ENCODE results near the gene CDC42BPB. TPM values are rescaled to one million over a fixed set of nuclear protein-coding genes. Genes with fewer than 3 reads are reported as not detected.
"Not testable (repeated sequence)": the region's sequence is repeated elsewhere in the genome, so short reads cannot be mapped to it uniquely, and the experiment has no call there.

The CDC42BPB gene
- total RNA-seq, 2 experiments from 2014 or later, result 0.13 to 0.16 TPM

- ATAC-seq, result peak; percentile 61
- peaks cover 29% of the 10 kb centered on the region for H3K4me1 Mint-ChIP-seq (ENCODE audit: low read depth)
- peak overlapping the region; percentile 74 for H3K27ac Mint-ChIP-seq
- peak; percentile 27 for DNase-seq
- H3K4me3 Mint-ChIP-seq, result peak overlapping the region; percentile 19
- no peaks in the 10 kb centered on the region for H3K27me3 Mint-ChIP-seq (ENCODE audit: low read depth)
- H3K9me3 Mint-ChIP-seq (ENCODE audit: insufficient read depth), result no peaks in the 10 kb centered on the region
- H3K36me3 Mint-ChIP-seq (ENCODE audit: low read depth), result peaks cover 28% of the 10 kb centered on the region
- ChIA-PET CTCF (interaction anchor here (1.2 to 1.4 kb wide), 2 partner anchors 127 to 205 kb away, joined by 5 read pairs; no protein-coding TSS in a partner anchor), POLR2A (no interaction called here)
These were observed 155.7 kb downstream of the CDC42BPB start for GRCh38 chr14:102901633-102902032.

GRCh38 chr14:102900631-102901571 lies 156.4 kb downstream of the CDC42BPB start:
- Mint-ChIP-seq H3K27me3 (ENCODE audit: low read depth) (no peaks in the 10 kb centered on the region), H3K27ac (peak overlapping the region; percentile 74), H3K4me3 (peak overlapping the region; percentile 19), H3K36me3 (ENCODE audit: low read depth) (peaks cover 31% of the 10 kb centered on the region), H3K4me1 (ENCODE audit: low read depth) (peaks cover 29% of the 10 kb centered on the region), H3K9me3 (ENCODE audit: insufficient read depth) (no peaks in the 10 kb centered on the region)
- DNase-seq (peak; percentile 60), ATAC-seq (peak; percentile 79)
- CTCF ChIA-PET, result interaction anchor here (1.2 to 1.4 kb wide), 2 partner anchors 126 to 205 kb away, joined by 5 read pairs; no protein-coding TSS in a partner anchor
- POLR2A ChIA-PET, result no interaction called here

GRCh38 chr14:102899516-102899900 lies 157.8 kb downstream of the CDC42BPB start:
- DNase-seq (no peak), ATAC-seq (no peak)
- ChIA-PET POLR2A (no interaction called here), CTCF (interaction anchor here (1.3 kb wide), 1 partner anchor 125 kb away, joined by 3 read pairs; no protein-coding TSS in a partner anchor)
- no peaks in the 10 kb centered on the region for H3K27me3 Mint-ChIP-seq (ENCODE audit: low read depth)
- H3K27ac Mint-ChIP-seq, result no peak overlapping the region
- no peak overlapping the region for H3K4me3 Mint-ChIP-seq
- H3K36me3 Mint-ChIP-seq (ENCODE audit: low read depth), result peaks cover 35% of the 10 kb centered on the region
- peaks cover 29% of the 10 kb centered on the region for H3K4me1 Mint-ChIP-seq (ENCODE audit: low read depth)
- H3K9me3 Mint-ChIP-seq (ENCODE audit: insufficient read depth), result no peaks in the 10 kb centered on the region

- no peaks in the 10 kb centered on the region for H3K9me3 Mint-ChIP-seq (ENCODE audit: insufficient read depth)
- ATAC-seq, result no peak
- peaks cover 35% of the 10 kb centered on the region for H3K36me3 Mint-ChIP-seq (ENCODE audit: low read depth)
- peaks cover 29% of the 10 kb centered on the region for H3K4me1 Mint-ChIP-seq (ENCODE audit: low read depth)
- no peak overlapping the region for H3K27ac Mint-ChIP-seq
- DNase-seq, result no peak
- no peaks in the 10 kb centered on the region for H3K27me3 Mint-ChIP-seq (ENCODE audit: low read depth)
- no peak overlapping the region for H3K4me3 Mint-ChIP-seq
- POLR2A ChIA-PET, result no interaction called here
- CTCF ChIA-PET, result interaction anchor here (1.3 kb wide), 1 partner anchor 124 kb away, joined by 3 read pairs; no protein-coding TSS in a partner anchor
These were observed 158.4 kb downstream of the CDC42BPB start for GRCh38 chr14:102898776-102899515.

- no peak for DNase-seq
- CTCF ChIA-PET, result no interaction called here
- no peak overlapping the region for H3K27ac Mint-ChIP-seq
These were observed 159.1 kb downstream of the CDC42BPB start for GRCh38 chr14:102898298-102898697.

GRCh38 chr14:102897299-102898027 lies 159.9 kb downstream of the CDC42BPB start:
- H3K27ac Mint-ChIP-seq, result no peak overlapping the region
- H3K36me3 Mint-ChIP-seq (ENCODE audit: low read depth), result peaks cover 34% of the 10 kb centered on the region
- H3K27me3 Mint-ChIP-seq (ENCODE audit: low read depth), result no peaks in the 10 kb centered on the region
- H3K4me3 Mint-ChIP-seq, result no peak overlapping the region
- ChIA-PET CTCF (interaction anchor here (1.2 kb wide), 1 partner anchor 203 kb away, joined by 4 read pairs; no protein-coding TSS in a partner anchor), POLR2A (no interaction called here)
- peaks cover 27% of the 10 kb centered on the region for H3K4me1 Mint-ChIP-seq (ENCODE audit: low read depth)
- H3K9me3 Mint-ChIP-seq (ENCODE audit: insufficient read depth), result no peaks in the 10 kb centered on the region
- ATAC-seq (no peak), DNase-seq (no peak)

More at GRCh38 chr14:102898298-102898697, 159.1 kb downstream of the CDC42BPB start:
- H3K4me1 Mint-ChIP-seq (ENCODE audit: low read depth), result peaks cover 27% of the 10 kb centered on the region
- H3K4me3 Mint-ChIP-seq, result no peak overlapping the region
- peaks cover 34% of the 10 kb centered on the region for H3K36me3 Mint-ChIP-seq (ENCODE audit: low read depth)
- H3K27me3 Mint-ChIP-seq (ENCODE audit: low read depth), result no peaks in the 10 kb centered on the region
- H3K9me3 Mint-ChIP-seq (ENCODE audit: insufficient read depth), result no peaks in the 10 kb centered on the region
- POLR2A ChIA-PET, result no interaction called here
- no peak for ATAC-seq

- H3K4me1 Mint-ChIP-seq (ENCODE audit: low read depth), result peaks cover 24% of the 10 kb centered on the region
- H3K27ac Mint-ChIP-seq; DNase-seq; H3K4me3 Mint-ChIP-seq; POLR2A ChIA-PET; H3K9me3 Mint-ChIP-seq (ENCODE audit: insufficient read depth); ATAC-seq; H3K27me3 Mint-ChIP-seq (ENCODE audit: low read depth): not testable (repeated sequence)
- CTCF ChIA-PET, result interaction anchor here (1.2 kb wide), 1 partner anchor 202 kb away, joined by 4 read pairs; no protein-coding TSS in a partner anchor
- peaks cover 36% of the 10 kb centered on the region for H3K36me3 Mint-ChIP-seq (ENCODE audit: low read depth)
These were observed 160.6 kb downstream of the CDC42BPB start for GRCh38 chr14:102896735-102897134.

- H3K27me3 Mint-ChIP-seq (ENCODE audit: low read depth), result no peaks in the 10 kb centered on the region
- H3K36me3 Mint-ChIP-seq (ENCODE audit: low read depth), result peaks cover 34% of the 10 kb centered on the region
- ATAC-seq, result no peak
- H3K4me3 Mint-ChIP-seq, result no peak overlapping the region
- H3K9me3 Mint-ChIP-seq (ENCODE audit: insufficient read depth), result no peaks in the 10 kb centered on the region
- H3K4me1 Mint-ChIP-seq (ENCODE audit: low read depth), result peaks cover under 1% of the 10 kb centered on the region
- H3K27ac Mint-ChIP-seq, result no peak overlapping the region
- CTCF ChIA-PET, result no interaction called here
- no peak for DNase-seq
- POLR2A ChIA-PET, result no interaction called here
These were observed 163.9 kb downstream of the CDC42BPB start for GRCh38 chr14:102893452-102893851.

GRCh38 chr14:102892651-102893050 lies 164.7 kb downstream of the CDC42BPB start:
- DNase-seq (no peak), ATAC-seq (no peak)
- no peak overlapping the region for H3K27ac Mint-ChIP-seq
- ChIA-PET CTCF (no interaction called here), POLR2A (no interaction called here)
- H3K9me3 Mint-ChIP-seq (ENCODE audit: insufficient read depth), result no peaks in the 10 kb centered on the region
- H3K4me1 Mint-ChIP-seq (ENCODE audit: low read depth), result no peaks in the 10 kb centered on the region
- no peaks in the 10 kb centered on the region for H3K27me3 Mint-ChIP-seq (ENCODE audit: low read depth)
- no peak overlapping the region for H3K4me3 Mint-ChIP-seq
- peaks cover 32% of the 10 kb centered on the region for H3K36me3 Mint-ChIP-seq (ENCODE audit: low read depth)

GRCh38 chr14:102891556-102891955 lies 165.8 kb downstream of the CDC42BPB start:
- ChIA-PET POLR2A (no interaction called here), CTCF (no interaction called here)
- Mint-ChIP-seq H3K4me3 (no peak overlapping the region), H3K9me3 (ENCODE audit: insufficient read depth) (no peaks in the 10 kb centered on the region), H3K36me3 (ENCODE audit: low read depth) (peaks cover 33% of the 10 kb centered on the region), H3K4me1 (ENCODE audit: low read depth) (no peaks in the 10 kb centered on the region), H3K27me3 (ENCODE audit: low read depth) (no peaks in the 10 kb centered on the region), H3K27ac (no peak overlapping the region)
- ATAC-seq, result no peak
- no peak for DNase-seq

- ATAC-seq, result no peak
- ChIA-PET POLR2A (no interaction called here), CTCF (no interaction called here)
These were observed 166.2 kb downstream of the CDC42BPB start for GRCh38 chr14:102891111-102891510.

More at GRCh38 chr14:102891111-102891510, 166.2 kb downstream of the CDC42BPB start:
- peaks cover 32% of the 10 kb centered on the region for H3K36me3 Mint-ChIP-seq (ENCODE audit: low read depth)
- no peaks in the 10 kb centered on the region for H3K4me1 Mint-ChIP-seq (ENCODE audit: low read depth)
- no peak for DNase-seq
- H3K9me3 Mint-ChIP-seq (ENCODE audit: insufficient read depth), result no peaks in the 10 kb centered on the region
- H3K27me3 Mint-ChIP-seq (ENCODE audit: low read depth), result no peaks in the 10 kb centered on the region
- H3K27ac Mint-ChIP-seq, result no peak overlapping the region
- no peak overlapping the region for H3K4me3 Mint-ChIP-seq

Data from activated CD8-positive, alpha-beta T cell treated with anti-CD3 and anti-CD28 coated beads, Interleukin-2, amount 10 ng/mL, durations not matched to agents 7 days and 5 days (primary cell).